OCI-LY1 (cell line): ENCODE data around the gene MAML2.

Source experiments
- H2AFZ ChIP-seq: fragments of 200-600 bp; sonication (generic), shearing (Covaris generic); 2 replicates; pipeline ENCODE4 v1.6.0; 2014; ENCODE audit warnings: antibody characterized with exemption, mild to moderate bottlenecking, low read length
- H3F3A ChIP-seq: fragments of 200-600 bp; sonication (generic), shearing (Covaris generic); 2 replicates; pipeline ENCODE4 v1.6.0; 2014; ENCODE audit warnings: mild to moderate bottlenecking, antibody characterized with exemption, low read length, moderate library complexity; ENCODE audit not compliant: insufficient read depth
- H3K27ac ChIP-seq: fragments of 200-600 bp; sonication (generic); 2 replicates; pipeline ENCODE4 v1.5.1; 2014; ENCODE audit warnings: low read length, mixed run types, mild to moderate bottlenecking, low read depth; ENCODE audit not compliant: poor library complexity, severe bottlenecking
- H3K27me3 ChIP-seq: fragments of 200-600 bp; sonication (generic); 2 replicates; pipeline ENCODE4 v1.6.0; 2014; ENCODE audit warnings: antibody characterized with exemption, mild to moderate bottlenecking, low read length, moderate library complexity; ENCODE audit not compliant: insufficient read depth
- H3K36me3 ChIP-seq: fragments of 200-600 bp; sonication (generic); 2 replicates; pipeline ENCODE4 v1.6.1; 2014; ENCODE audit warnings: mild to moderate bottlenecking, antibody characterized with exemption, low read length, moderate library complexity, mixed read lengths; ENCODE audit not compliant: insufficient read depth
- H3K4me1 ChIP-seq: fragments of 200-600 bp; sonication (generic); 2 replicates; pipeline ENCODE4 v1.5.1; 2014; ENCODE audit warnings: mild to moderate bottlenecking, low read length, moderate library complexity; ENCODE audit not compliant: insufficient read depth, severe bottlenecking
- H3K4me2 ChIP-seq: fragments of 200-600 bp; sonication (generic), shearing (Covaris generic); 2 replicates; pipeline ENCODE4 v1.6.1; 2014; ENCODE audit warnings: low read length
- H3K4me3 ChIP-seq: fragments of 200-600 bp; sonication (generic); 2 replicates; pipeline ENCODE4 v1.5.1; 2014; ENCODE audit warnings: low read length, low read depth, mild to moderate bottlenecking, mixed read lengths; ENCODE audit not compliant: poor library complexity, severe bottlenecking
- H3K79me2 ChIP-seq: fragments of 200-600 bp; shearing (Covaris generic); 2 replicates; pipeline ENCODE4 v1.6.1; 2016; ENCODE audit warnings: mixed run types, low read length, mixed read lengths; ENCODE audit not compliant: insufficient read depth
- H3K9ac ChIP-seq: fragments of 200-600 bp; sonication (generic), shearing (Covaris generic); 2 replicates; pipeline ENCODE4 v1.6.1; 2014; ENCODE audit warnings: mild to moderate bottlenecking, low read length, mixed read lengths
- H3K9me2 ChIP-seq: fragments of 200-600 bp; sonication (generic), shearing (Covaris generic); 2 replicates; pipeline ENCODE4 v1.6.1; 2014; ENCODE audit warnings: low read depth, mild to moderate bottlenecking, low read length, mixed read lengths
- H3K9me3 ChIP-seq: fragments of 200-600 bp; shearing (Covaris generic); 2 replicates; pipeline ENCODE4 v1.6.1; 2014; ENCODE audit warnings: low read length, mixed read lengths
- H4K20me1 ChIP-seq: fragments of 200-600 bp; sonication (generic), shearing (Covaris generic); 2 replicates; pipeline ENCODE4 v1.6.0; 2016; ENCODE audit warnings: mild to moderate bottlenecking, low read length; ENCODE audit not compliant: insufficient read depth
- EZH2 ChIP-seq: fragments of 200-600 bp; sonication (generic), shearing (Covaris generic); IDR thresholded peaks from 2 replicates; pipeline ENCODE4 v1.8.0; 2017; ENCODE audit warnings: borderline replicate concordance, mixed run types, mild to moderate bottlenecking, antibody characterized with exemption, low read length, moderate library complexity, mixed read lengths
- TF ChIP-seq, protein P1 (sequence below): fragments of 200-600 bp; sonication (generic), shearing (Covaris generic); IDR thresholded peaks from 2 replicates; pipeline ENCODE4 v1.5.1; 2017; ENCODE audit warnings: mild to moderate bottlenecking, antibody characterized with exemption, low read length, moderate library complexity, mixed read lengths

Gene MAML2

GRCh38 chr11:96203567-96204365 is 139.2 kb downstream of the MAML2 start:
- Histone ChIP-seq H3K36me3 (no peaks in the 10 kb centered on the region), H3K27me3 (no peaks in the 10 kb centered on the region), H3K27ac (peak overlapping the region; percentile 49), H3K4me1 (peaks cover 69% of the 10 kb centered on the region), H3K9me2 (no peaks in the 10 kb centered on the region), H3K4me2 (no peak overlapping the region; the same call in 1 of the 2 replicates), H3K79me2 (no peaks in the 10 kb centered on the region), H4K20me1 (no peaks in the 10 kb centered on the region), H3K9ac (no peak overlapping the region), H3K4me3 (no peak overlapping the region), H2AFZ (no peak overlapping the region), H3K9me3 (no peaks in the 10 kb centered on the region), H3F3A (no peaks in the 10 kb centered on the region)
- TF ChIP-seq, protein P1, sequence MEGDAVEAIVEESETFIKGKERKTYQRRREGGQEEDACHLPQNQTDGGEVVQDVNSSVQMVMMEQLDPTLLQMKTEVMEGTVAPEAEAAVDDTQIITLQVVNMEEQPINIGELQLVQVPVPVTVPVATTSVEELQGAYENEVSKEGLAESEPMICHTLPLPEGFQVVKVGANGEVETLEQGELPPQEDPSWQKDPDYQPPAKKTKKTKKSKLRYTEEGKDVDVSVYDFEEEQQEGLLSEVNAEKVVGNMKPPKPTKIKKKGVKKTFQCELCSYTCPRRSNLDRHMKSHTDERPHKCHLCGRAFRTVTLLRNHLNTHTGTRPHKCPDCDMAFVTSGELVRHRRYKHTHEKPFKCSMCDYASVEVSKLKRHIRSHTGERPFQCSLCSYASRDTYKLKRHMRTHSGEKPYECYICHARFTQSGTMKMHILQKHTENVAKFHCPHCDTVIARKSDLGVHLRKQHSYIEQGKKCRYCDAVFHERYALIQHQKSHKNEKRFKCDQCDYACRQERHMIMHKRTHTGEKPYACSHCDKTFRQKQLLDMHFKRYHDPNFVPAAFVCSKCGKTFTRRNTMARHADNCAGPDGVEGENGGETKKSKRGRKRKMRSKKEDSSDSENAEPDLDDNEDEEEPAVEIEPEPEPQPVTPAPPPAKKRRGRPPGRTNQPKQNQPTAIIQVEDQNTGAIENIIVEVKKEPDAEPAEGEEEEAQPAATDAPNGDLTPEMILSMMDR, result no peak
- no peak for TF ChIP-seq EZH2

DNA sequence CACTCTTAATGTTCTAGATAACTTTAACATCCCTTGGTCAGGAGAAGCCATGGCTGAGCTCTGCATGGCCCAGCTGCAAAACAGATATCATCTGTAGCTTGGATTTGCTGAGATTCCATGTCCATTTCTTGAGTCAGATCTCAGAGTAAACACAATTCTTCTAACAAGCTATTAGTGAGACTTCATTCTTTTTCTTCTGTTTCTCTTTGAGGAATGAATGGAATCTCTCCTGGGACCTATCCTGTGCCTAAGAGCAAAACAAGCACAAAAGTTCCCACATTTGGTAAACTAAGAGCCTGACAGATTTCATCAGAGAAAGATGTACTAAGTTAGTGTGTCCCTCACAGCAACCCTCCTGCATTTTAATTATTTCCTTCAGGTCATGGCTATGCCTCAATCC is 142.8 kb downstream of the MAML2 start:
- Histone ChIP-seq H3K79me2 (no peaks in the 10 kb centered on the region), H3K9ac (no peak overlapping the region), H4K20me1 (no peaks in the 10 kb centered on the region), H3K4me2 (no peak overlapping the region), H3K4me1 (peaks cover 59% of the 10 kb centered on the region), H3K36me3 (no peaks in the 10 kb centered on the region), H3K9me3 (no peaks in the 10 kb centered on the region), H3K27ac (no peak overlapping the region), H2AFZ (no peak overlapping the region), H3K9me2 (no peaks in the 10 kb centered on the region), H3F3A (no peaks in the 10 kb centered on the region), H3K4me3 (no peak overlapping the region), H3K27me3 (no peaks in the 10 kb centered on the region)
- TF ChIP-seq, protein P1, result no peak
- TF ChIP-seq EZH2, result no peak

DNA sequence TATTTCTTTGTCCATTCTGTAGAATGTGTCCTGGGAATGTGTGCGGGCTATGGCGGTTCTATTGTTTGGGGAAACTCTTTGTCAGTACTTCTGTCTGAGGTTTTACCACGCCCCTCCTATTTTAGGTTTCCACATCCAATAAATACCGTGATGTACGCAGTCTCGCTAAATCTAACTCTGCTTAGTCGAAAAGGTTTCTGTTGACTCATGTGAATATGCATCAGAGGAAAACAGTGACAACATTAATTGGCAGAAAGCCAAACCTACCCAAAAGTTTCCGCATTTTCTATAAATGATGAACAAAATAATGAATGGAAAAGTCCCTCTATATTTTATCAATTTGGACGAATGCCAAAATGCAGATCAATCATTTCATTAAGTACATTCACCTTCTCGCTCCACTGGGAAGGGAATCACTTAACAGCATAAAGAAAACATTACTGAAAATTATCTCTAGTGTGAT is 143.4 kb downstream of the MAML2 start:
- H2AFZ ChIP-seq, result no peak overlapping the region
- H3K27me3 ChIP-seq, result no peaks in the 10 kb centered on the region
- H4K20me1 ChIP-seq, result no peaks in the 10 kb centered on the region
- H3K27ac ChIP-seq, result no peak overlapping the region
- H3K9me3 ChIP-seq, result no peaks in the 10 kb centered on the region
- TF ChIP-seq EZH2, result no peak
- TF ChIP-seq, protein P1, result no peak
- peaks cover 59% of the 10 kb centered on the region for H3K4me1 ChIP-seq
- no peaks in the 10 kb centered on the region for H3K9me2 ChIP-seq
- H3K4me2 ChIP-seq, result no peak overlapping the region
- H3K9ac ChIP-seq, result no peak overlapping the region
- H3K4me3 ChIP-seq, result no peak overlapping the region
- no peaks in the 10 kb centered on the region for H3K79me2 ChIP-seq
- no peaks in the 10 kb centered on the region for H3F3A ChIP-seq
- no peaks in the 10 kb centered on the region for H3K36me3 ChIP-seq
